Calu3 (cell line): ENCODE data around the gene PARP14. TPM values are rescaled to one million over a fixed set of nuclear protein-coding genes. Genes with fewer than 3 reads are reported as not detected.
A peak's percentile ranks its signal among the peaks of the same experiment; 100 is the strongest.

ENCODE experiments used
- BruUV-seq: library from RNA; stranded (reverse); fragments of 400-500 nt; replicated peaks from 2 replicates; lab custom pipeline; 2021; lab: Mats Ljungman, UMichigan
- CTCF ChIA-PET: fragments of 300-600 bp; sonication (Branson Sonifier 250); formaldehyde crosslinking; loops from one replicate; lab custom pipeline; 2022; ENCODE audit warnings: antibody characterized with exemption; lab: Charles Lee
- DNase-seq: peaks from one replicate; pipeline ENCODE4 v3.0.0; 2022
- H3K27ac Mint-ChIP-seq: one replicate; pipeline ENCODE4 v1.8.0; 2022; ENCODE audit warnings: mixed read lengths; ENCODE audit not compliant: unreplicated experiment
- H3K27me3 Mint-ChIP-seq: one replicate; pipeline ENCODE4 v1.8.0; 2022; ENCODE audit warnings: mixed read lengths; ENCODE audit not compliant: unreplicated experiment
- H3K36me3 Mint-ChIP-seq: one replicate; pipeline ENCODE4 v1.8.0; 2022; ENCODE audit warnings: mild to moderate bottlenecking, moderate library complexity, mixed read lengths; ENCODE audit not compliant: insufficient read depth, unreplicated experiment
- H3K4me1 Mint-ChIP-seq: one replicate; pipeline ENCODE4 v1.8.0; 2022; ENCODE audit warnings: mild to moderate bottlenecking, low read depth, mixed read lengths; ENCODE audit not compliant: unreplicated experiment
- H3K4me3 Mint-ChIP-seq: one replicate; pipeline ENCODE4 v1.8.0; 2022; ENCODE audit warnings: mild to moderate bottlenecking, low read depth, moderate library complexity, mixed read lengths; ENCODE audit not compliant: unreplicated experiment
- H3K9me3 Mint-ChIP-seq: one replicate; pipeline ENCODE4 v1.8.0; 2022; ENCODE audit warnings: low read depth, mixed read lengths; ENCODE audit not compliant: unreplicated experiment
- CTCF ChIP-seq: fragments of 200-600 bp; IDR thresholded peaks from one replicate; pipeline ENCODE4 v1.8.0; 2022; ENCODE audit warnings: antibody characterized with exemption; ENCODE audit not compliant: unreplicated experiment
- intact Hi-C: fragments of 100-400 bp; cut with micrococcal nuclease; formaldehyde crosslinking; loops from one replicate; pipeline ENCODE4 v1.10.0; 2022; ENCODE audit not compliant: unreplicated experiment
- total RNA-seq: library from RNA; stranded (reverse); gene quantifications from 2 replicates; pipeline ENCODE4 v1.2.3, GENCODE V29; 2022

PARP14 gene
- total RNA-seq, 1 experiment from 2014 or later: 95.5 TPM

GRCh38 chr3:122676759-122677158 lies 3.9 kb upstream of the PARP14 start:
- H3K27ac Mint-ChIP-seq: no peak overlapping the region
- H3K27me3 Mint-ChIP-seq: no peaks in the 10 kb centered on the region
- no peak for DNase-seq
- H3K9me3 Mint-ChIP-seq: no peaks in the 10 kb centered on the region
- intact Hi-C loops: loop anchor here (5.0 kb wide), 1 partner anchor 219 kb away; no protein-coding TSS in a partner anchor
- no peak overlapping the region for H3K4me3 Mint-ChIP-seq
- CTCF ChIA-PET: interaction anchor here (0.6 kb wide), 1 partner anchor 328 kb away, joined by 7 read pairs; no protein-coding TSS in a partner anchor
- peaks cover 23% of the 10 kb centered on the region for H3K36me3 Mint-ChIP-seq
- peaks cover 29% of the 10 kb centered on the region for H3K4me1 Mint-ChIP-seq
- no peak for TF ChIP-seq CTCF
- no TSS peak for BruUV-seq

GRCh38 chr3:122677216-122677615 lies 3.4 kb upstream of the PARP14 start:
- no peak for TF ChIP-seq CTCF
- no peak for DNase-seq
- CTCF ChIA-PET: interaction anchor here (0.6 kb wide), 1 partner anchor 329 kb away, joined by 7 read pairs; no protein-coding TSS in a partner anchor
- Mint-ChIP-seq H3K27me3 (no peaks in the 10 kb centered on the region), H3K4me1 (peaks cover 26% of the 10 kb centered on the region), H3K4me3 (no peak overlapping the region), H3K9me3 (no peaks in the 10 kb centered on the region), H3K27ac (no peak overlapping the region), H3K36me3 (peaks cover 24% of the 10 kb centered on the region)
- intact Hi-C loops: loop anchor here (5.0 kb wide), 1 partner anchor 220 kb away; no protein-coding TSS in a partner anchor
- BruUV-seq: no TSS peak

- no peaks in the 10 kb centered on the region for H3K27me3 Mint-ChIP-seq
- intact Hi-C loops: loop anchor here (5.0 kb wide), 1 partner anchor 221 kb away; no protein-coding TSS in a partner anchor
Observed at GRCh38 chr3:122678506-122678905, 2.1 kb upstream of the PARP14 start.

More at GRCh38 chr3:122678506-122678905, 2.1 kb upstream of the PARP14 start:
- Mint-ChIP-seq H3K4me3 (no peak overlapping the region), H3K36me3 (peaks cover 24% of the 10 kb centered on the region), H3K9me3 (no peaks in the 10 kb centered on the region), H3K27ac (peak overlapping the region; percentile 18), H3K4me1 (peaks cover 26% of the 10 kb centered on the region)
- no TSS peak for BruUV-seq
- CTCF ChIA-PET: interaction anchor here (1.2 to 2.5 kb wide), 6 partner anchors 9 to 286 kb away, joined by 3 to 17 read pairs (median 7); partner anchors contain the start of genes DTX3L and PARP9
- TF ChIP-seq CTCF: no peak
- DNase-seq: no peak
